Neural progenitor cell (in vitro differentiated cells): ENCODE data around the gene CD2BP2.

Experiments
- CTCF ChIP-seq: fragments of 200-600 bp; sonication (generic); IDR thresholded peaks from 2 replicates; pipeline ENCODE4 v1.5.1; 2017; ENCODE audit warnings: antibody characterized with exemption, mild to moderate bottlenecking
- EZH2 ChIP-seq: fragments of 200-600 bp; sonication (generic); IDR thresholded peaks from 2 replicates; pipeline ENCODE4 v1.6.1; 2017; ENCODE audit warnings: antibody characterized with exemption, mild to moderate bottlenecking, moderate library complexity

- TF ChIP-seq CTCF (no peak), EZH2 (no peak)
These were observed 6.2 kb downstream of the CD2BP2 start for GRCh38 chr16:30348929-30349328.
